22Rv1 (cell line): ENCODE results near the gene HCK.

ENCODE experiments used
- ZFX ChIP-seq: fragments of 450-650 bp; IDR thresholded peaks from 2 replicates; pipeline ENCODE4 v1.6.1; 2017; ENCODE audit warnings: antibody characterized with exemption, borderline replicate concordance
- TF ChIP-seq, protein P1 (sequence below): fragments of 450-650 bp; IDR thresholded peaks from 2 replicates; pipeline ENCODE4 v1.5.1; 2017; ENCODE audit warnings: mild to moderate bottlenecking

DNA sequence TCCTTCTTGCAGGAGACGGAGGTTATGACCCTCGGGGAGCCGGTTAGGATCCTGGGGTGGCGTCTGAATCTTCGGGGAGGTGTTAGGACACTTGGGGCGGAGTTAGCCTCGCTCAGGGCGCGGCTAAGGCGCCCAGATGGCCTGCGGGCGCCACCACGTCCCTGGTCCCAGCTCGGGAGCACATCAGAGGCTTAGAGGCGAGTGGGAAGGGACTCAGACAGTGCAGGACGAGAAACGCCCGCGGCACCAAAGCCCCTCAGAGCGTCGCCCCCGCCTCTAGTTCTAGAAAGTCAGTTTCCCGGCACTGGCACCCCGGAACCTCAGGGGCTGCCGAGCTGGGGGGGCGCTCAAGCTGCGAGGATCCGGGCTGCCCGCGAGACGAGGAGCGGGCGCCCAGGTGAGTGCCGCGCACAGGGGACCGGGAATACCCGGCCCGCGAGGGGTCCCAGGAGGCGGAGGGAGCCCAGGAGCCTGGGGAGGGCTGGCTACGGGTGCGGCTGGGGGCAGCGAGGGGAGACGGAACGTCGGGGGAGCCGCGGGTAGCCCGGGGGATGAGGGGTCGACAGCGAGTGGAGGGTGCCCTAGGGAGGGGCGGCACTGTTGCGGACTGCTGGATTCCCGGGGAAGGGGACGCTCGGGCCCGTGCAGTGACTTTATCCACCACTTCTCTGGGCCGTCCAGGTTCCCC lies at the start of gene HCK:
- TF ChIP-seq, protein P1, sequence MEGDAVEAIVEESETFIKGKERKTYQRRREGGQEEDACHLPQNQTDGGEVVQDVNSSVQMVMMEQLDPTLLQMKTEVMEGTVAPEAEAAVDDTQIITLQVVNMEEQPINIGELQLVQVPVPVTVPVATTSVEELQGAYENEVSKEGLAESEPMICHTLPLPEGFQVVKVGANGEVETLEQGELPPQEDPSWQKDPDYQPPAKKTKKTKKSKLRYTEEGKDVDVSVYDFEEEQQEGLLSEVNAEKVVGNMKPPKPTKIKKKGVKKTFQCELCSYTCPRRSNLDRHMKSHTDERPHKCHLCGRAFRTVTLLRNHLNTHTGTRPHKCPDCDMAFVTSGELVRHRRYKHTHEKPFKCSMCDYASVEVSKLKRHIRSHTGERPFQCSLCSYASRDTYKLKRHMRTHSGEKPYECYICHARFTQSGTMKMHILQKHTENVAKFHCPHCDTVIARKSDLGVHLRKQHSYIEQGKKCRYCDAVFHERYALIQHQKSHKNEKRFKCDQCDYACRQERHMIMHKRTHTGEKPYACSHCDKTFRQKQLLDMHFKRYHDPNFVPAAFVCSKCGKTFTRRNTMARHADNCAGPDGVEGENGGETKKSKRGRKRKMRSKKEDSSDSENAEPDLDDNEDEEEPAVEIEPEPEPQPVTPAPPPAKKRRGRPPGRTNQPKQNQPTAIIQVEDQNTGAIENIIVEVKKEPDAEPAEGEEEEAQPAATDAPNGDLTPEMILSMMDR, result no peak
- TF ChIP-seq ZFX, result no peak
